ENCODE data around the gene CDX2.
A peak's percentile ranks its signal among the peaks of the same experiment; 100 is the strongest.

The CDX2 gene

DNA sequence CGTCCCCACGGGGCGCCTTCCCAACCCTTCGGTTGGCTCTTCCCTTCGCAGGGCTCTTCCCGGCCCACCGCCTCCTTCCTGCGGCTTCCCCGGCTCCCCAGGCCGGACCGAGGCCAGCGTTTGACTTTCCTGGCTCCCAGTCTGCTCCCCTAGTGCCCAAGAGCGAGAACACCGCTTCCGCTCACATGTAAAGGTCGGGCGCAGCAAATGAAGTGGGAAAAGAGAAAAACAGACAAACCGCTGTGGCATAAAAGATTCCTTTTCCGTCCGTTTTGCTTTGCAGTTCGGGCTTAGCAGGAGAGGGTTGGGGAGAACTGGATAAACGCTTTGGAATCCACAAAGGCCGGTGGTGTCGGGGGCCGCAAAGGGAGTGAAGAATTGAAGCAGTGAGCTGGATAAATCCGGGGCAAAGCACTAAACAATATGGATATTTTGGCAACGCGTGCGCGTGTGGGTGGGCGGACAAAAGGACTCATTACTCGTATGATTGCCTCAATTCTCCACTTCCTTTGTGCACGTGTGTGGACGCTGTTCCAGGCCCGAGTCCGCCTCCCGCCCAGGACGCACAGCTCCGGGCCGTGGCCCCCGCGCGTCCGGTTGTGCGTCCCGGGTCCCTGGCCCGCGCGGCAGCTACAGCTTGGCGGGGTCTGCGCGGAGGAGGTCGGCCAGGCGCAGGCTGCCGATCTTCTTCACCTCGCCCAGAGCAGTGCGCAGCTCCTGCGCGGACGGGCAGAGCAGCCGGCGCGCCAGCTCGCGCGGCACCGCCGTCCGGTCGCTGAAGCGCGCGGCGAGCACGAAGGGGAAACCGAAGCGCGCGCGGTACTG is 8.6 kb upstream of the CDX2 start:
- Histone ChIP-seq H3K4me3 (ENCODE audit: low read length) (no peak overlapping the region), H3K9ac (ENCODE audit: low read depth, low read length) (no peak overlapping the region), H3K4me2 (ENCODE audit: low read length) (peak overlapping the region; percentile 19), H3K4me1 (ENCODE audit: control insufficient read depth, insufficient read depth, low read length) (no peaks in the 10 kb centered on the region), H3K36me3 (ENCODE audit: insufficient read depth, low read length) (no peaks in the 10 kb centered on the region), H3K27me3 (ENCODE audit: control insufficient read depth, insufficient read depth, low read length) (peaks cover 93% of the 10 kb centered on the region), H3K9me3 (replicated peaks; ENCODE audit: low read length) (no peaks in the 10 kb centered on the region)

DNA sequence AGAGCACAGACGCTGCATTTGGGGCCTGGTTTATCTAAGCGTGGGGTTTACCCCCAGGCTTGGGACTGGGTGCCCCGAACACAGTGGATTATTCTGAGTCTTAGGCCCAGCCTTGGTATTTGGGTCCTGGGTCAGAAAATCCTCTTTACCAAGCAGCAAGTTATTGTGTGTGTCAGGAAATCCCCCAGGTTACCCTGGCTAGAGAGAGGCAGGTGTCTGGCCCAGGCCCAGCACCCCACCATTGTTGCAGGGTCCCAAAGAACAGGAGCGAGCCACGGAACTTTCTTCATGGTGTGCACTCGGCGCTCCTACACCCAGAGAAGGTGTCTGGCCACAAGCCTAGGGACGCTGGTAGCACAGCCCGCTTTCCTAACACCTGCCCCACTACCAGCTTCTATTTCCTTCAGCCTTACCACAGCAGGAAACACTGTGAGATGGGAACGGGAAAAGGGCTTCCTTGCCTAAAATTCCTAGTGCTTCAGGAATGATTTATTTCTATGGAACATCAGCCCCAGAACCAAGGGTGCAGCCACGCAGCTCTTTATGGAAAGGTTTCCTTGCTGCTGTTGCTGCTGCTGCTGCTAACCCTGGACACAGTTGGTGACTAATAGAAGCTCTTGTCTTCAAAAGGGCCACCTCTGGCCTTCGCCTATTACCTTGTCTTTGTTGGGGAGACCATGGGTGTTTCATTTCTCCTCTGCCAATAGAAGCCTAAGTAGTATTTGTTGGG is 7.4 kb upstream of the CDX2 start:
- H3K36me3 ChIP-seq (ENCODE audit: insufficient read depth, low read length): no peaks in the 10 kb centered on the region
- H3K4me1 ChIP-seq (ENCODE audit: control insufficient read depth, insufficient read depth, low read length): no peaks in the 10 kb centered on the region
- peaks cover 94% of the 10 kb centered on the region for H3K27me3 ChIP-seq (ENCODE audit: control insufficient read depth, insufficient read depth, low read length)
- H3K4me3 ChIP-seq (ENCODE audit: low read length): no peak overlapping the region
- H3K4me2 ChIP-seq (ENCODE audit: low read length): no peak overlapping the region
- H3K9me3 ChIP-seq (replicated peaks; ENCODE audit: low read length): no peaks in the 10 kb centered on the region
- no peak overlapping the region for H3K9ac ChIP-seq (ENCODE audit: low read depth, low read length)

DNA sequence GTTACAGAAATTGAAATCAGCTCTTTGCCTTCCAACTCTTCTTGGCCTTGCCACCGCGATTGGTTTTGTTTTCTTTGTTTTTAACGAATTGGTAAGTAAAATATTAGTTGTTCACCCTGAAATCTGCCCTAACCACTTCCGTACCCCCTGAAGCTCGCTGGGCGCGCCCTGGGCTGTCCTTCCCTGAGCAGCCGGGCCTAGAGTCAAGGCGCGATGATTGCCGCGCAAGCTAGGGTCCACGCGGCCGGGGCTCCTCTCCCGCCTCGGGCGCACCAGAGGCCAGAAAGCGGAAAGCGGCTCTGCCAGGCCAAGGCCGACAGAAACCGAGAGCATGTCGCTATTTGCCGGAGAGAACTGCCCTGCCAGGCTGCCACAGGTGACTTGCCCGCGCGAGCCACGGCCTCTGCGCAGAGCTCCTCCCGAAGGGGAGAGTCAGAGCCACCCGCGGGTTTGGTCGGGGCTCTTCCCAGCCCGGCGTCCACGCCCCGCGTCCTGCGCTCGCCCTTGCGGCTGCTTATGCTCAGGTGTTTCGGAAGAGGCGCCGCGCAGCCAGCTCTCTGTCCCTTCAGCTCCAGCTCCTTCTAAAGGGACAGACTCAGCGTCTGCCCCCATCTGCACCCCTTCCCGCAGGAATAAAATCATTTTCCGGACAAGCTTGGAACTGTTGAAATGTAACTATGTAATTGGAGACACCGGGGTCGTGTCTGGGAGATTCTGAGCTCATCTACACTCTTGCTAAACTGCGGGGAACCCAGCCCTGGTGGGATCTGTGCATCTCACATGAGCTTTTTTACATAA is 6.6 kb upstream of the CDX2 start:
- Histone ChIP-seq H3K4me1 (ENCODE audit: control insufficient read depth, insufficient read depth, low read length) (no peaks in the 10 kb centered on the region), H3K36me3 (ENCODE audit: insufficient read depth, low read length) (no peaks in the 10 kb centered on the region), H3K9ac (ENCODE audit: low read depth, low read length) (no peak overlapping the region), H3K4me2 (ENCODE audit: low read length) (no peak overlapping the region), H3K27me3 (ENCODE audit: control insufficient read depth, insufficient read depth, low read length) (peaks cover 94% of the 10 kb centered on the region), H3K9me3 (replicated peaks; ENCODE audit: low read length) (no peaks in the 10 kb centered on the region), H3K4me3 (ENCODE audit: low read length) (no peak overlapping the region)

DNA sequence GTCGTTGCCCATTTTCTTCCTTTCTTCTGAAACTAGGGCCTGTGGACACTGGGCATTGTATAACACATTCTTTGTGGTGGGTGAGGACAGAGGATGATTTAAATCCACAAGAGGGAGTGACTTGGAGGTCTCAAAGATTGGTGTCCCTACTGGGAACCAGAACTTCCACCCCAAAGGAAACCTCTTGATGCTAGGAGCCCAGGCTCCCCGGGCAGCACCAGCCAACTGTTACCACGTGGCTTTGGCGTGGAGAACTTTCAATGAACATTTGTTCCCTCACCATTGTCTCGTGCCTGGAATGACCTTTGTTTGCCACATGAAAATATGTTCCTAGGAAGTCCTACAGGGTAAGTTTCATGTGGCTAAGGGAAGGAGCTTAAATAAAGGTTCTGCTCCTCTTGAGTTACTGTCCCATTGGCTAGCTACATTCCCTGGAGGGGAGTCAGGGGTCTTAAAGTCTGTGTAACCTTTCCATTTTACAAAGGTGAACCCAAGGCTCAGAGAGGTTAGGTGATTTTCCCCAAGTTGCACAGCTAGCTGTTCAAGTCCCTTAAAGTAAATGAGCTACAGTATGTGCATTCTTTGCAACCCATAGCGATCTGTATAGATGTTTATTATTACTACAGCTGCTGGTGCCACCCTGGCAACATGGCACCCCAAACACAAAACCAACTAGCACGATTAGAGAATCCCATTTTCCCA is 5.0 kb upstream of the CDX2 start:
- Histone ChIP-seq H3K9me3 (replicated peaks; ENCODE audit: low read length) (no peaks in the 10 kb centered on the region), H3K9ac (ENCODE audit: low read depth, low read length) (no peak overlapping the region), H3K27me3 (ENCODE audit: control insufficient read depth, insufficient read depth, low read length) (peaks cover 94% of the 10 kb centered on the region), H3K4me2 (ENCODE audit: low read length) (no peak overlapping the region), H3K36me3 (ENCODE audit: insufficient read depth, low read length) (no peaks in the 10 kb centered on the region), H3K4me1 (ENCODE audit: control insufficient read depth, insufficient read depth, low read length) (no peaks in the 10 kb centered on the region), H3K4me3 (ENCODE audit: low read length) (no peak overlapping the region)

DNA sequence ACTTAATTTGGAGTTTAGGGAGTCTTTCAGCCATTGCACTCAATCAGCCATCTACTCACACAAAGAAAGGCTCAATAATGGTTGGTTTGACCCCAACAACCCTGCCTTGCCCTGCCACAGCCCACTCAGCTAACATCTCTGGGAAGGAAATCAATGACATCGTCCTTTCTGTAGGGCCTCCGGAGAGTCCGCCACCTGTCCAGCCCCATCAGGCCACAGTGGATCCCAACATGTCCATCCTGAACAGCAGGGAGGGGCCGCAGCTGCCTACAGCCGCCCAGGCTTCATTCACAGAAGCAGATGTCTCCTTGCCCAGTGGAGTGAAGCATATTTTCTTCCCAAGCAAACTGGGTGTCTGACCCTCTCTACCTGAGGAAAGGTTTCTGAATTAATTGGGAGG is 4.2 kb upstream of the CDX2 start:
- Histone ChIP-seq H3K4me1 (ENCODE audit: control insufficient read depth, insufficient read depth, low read length) (no peaks in the 10 kb centered on the region), H3K9ac (ENCODE audit: low read depth, low read length) (no peak overlapping the region), H3K9me3 (replicated peaks; ENCODE audit: low read length) (no peaks in the 10 kb centered on the region), H3K4me2 (ENCODE audit: low read length) (no peak overlapping the region), H3K36me3 (ENCODE audit: insufficient read depth, low read length) (no peaks in the 10 kb centered on the region), H3K27me3 (ENCODE audit: control insufficient read depth, insufficient read depth, low read length) (peaks cover 95% of the 10 kb centered on the region), H3K4me3 (ENCODE audit: low read length) (no peak overlapping the region)

DNA sequence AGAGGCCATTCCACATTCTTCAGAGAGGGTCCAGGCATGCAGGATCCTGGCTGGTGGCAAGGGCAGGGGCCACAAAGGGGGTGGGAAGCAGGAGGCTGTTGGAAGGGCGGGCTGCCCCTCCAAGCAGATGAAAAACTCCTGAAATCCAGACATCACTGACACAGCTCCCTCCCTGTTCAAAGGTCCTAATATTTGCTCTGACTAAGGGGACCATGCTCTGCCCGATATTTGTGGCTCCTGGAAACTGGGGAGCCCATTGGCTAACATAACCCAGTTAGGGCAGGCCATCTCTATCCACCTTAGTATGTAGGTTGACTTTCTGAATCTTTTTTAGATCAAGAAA is 3.3 kb upstream of the CDX2 start:
- Histone ChIP-seq H3K36me3 (ENCODE audit: insufficient read depth, low read length) (no peaks in the 10 kb centered on the region), H3K4me1 (ENCODE audit: control insufficient read depth, insufficient read depth, low read length) (no peaks in the 10 kb centered on the region), H3K4me2 (ENCODE audit: low read length) (no peak overlapping the region), H3K9ac (ENCODE audit: low read depth, low read length) (no peak overlapping the region), H3K9me3 (replicated peaks; ENCODE audit: low read length) (no peaks in the 10 kb centered on the region), H3K27me3 (ENCODE audit: control insufficient read depth, insufficient read depth, low read length) (peaks cover 98% of the 10 kb centered on the region), H3K4me3 (ENCODE audit: low read length) (no peak overlapping the region)

DNA sequence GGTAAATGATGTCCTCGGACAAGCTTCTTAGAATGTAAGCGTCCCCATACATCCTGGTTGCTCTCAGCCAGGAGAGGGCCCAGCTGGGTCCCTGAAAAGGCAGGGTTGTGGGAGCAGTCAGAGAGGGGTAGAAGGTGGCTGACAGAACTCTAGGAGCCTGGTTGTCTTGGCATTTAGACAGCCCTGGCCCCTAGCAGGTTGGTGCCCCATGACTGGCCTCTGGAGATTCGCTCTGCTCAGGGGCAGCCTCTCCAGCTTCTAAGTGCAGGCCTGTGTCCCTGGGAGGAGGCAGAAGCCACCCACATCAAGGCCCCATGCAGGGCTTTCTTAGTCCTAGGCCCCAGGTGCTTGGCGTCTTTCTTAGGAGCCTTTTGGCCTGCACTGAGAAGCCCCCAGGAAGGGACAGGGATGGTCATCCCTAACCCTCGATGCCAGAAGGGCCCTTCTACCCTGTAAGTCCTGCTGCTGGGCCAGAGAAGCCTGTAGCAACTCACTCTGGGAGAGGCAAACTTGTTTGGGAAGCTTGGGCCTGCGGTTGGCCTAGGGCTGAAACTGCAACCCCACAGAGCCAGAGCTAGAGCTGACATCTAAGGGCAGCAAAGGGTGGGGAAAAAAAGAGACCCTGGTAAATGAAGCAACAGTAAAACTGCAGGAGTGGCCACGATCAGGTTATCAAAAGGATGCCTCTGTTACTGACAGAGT is 2.8 kb upstream of the CDX2 start:
- Histone ChIP-seq H3K36me3 (ENCODE audit: insufficient read depth, low read length) (no peaks in the 10 kb centered on the region), H3K4me3 (ENCODE audit: low read length) (no peak overlapping the region), H3K27me3 (ENCODE audit: control insufficient read depth, insufficient read depth, low read length) (peaks cover 98% of the 10 kb centered on the region), H3K9me3 (replicated peaks; ENCODE audit: low read length) (no peaks in the 10 kb centered on the region), H3K4me1 (ENCODE audit: control insufficient read depth, insufficient read depth, low read length) (no peaks in the 10 kb centered on the region), H3K9ac (ENCODE audit: low read depth, low read length) (no peak overlapping the region), H3K4me2 (ENCODE audit: low read length) (no peak overlapping the region)

DNA sequence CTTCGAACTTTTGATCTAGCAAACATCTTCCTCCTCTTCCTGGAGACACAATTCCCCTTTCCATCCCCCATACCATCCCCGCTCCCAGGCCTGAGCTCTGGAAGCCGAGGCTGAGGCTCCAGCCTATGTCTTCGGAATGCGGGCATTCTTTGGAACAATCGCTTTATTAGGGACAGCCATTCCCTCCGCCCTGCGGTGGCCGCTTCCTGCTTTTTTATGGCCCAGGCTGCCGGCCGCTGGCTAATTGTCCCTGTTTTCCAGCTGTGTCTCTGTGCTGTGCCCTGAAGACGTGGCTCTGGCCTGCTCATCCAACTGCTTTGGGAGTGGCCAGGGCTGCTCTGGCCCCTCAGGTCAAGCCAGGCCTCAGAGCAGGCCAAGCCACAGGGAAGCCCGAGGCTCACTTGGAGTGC is 2.1 kb upstream of the CDX2 start:
- Histone ChIP-seq H3K9me3 (replicated peaks; ENCODE audit: low read length) (no peaks in the 10 kb centered on the region), H3K4me2 (ENCODE audit: low read length) (no peak overlapping the region), H3K27me3 (ENCODE audit: control insufficient read depth, insufficient read depth, low read length) (peaks cover 98% of the 10 kb centered on the region), H3K9ac (ENCODE audit: low read depth, low read length) (no peak overlapping the region), H3K4me1 (ENCODE audit: control insufficient read depth, insufficient read depth, low read length) (no peaks in the 10 kb centered on the region), H3K36me3 (ENCODE audit: insufficient read depth, low read length) (no peaks in the 10 kb centered on the region), H3K4me3 (ENCODE audit: low read length) (no peak overlapping the region)

DNA sequence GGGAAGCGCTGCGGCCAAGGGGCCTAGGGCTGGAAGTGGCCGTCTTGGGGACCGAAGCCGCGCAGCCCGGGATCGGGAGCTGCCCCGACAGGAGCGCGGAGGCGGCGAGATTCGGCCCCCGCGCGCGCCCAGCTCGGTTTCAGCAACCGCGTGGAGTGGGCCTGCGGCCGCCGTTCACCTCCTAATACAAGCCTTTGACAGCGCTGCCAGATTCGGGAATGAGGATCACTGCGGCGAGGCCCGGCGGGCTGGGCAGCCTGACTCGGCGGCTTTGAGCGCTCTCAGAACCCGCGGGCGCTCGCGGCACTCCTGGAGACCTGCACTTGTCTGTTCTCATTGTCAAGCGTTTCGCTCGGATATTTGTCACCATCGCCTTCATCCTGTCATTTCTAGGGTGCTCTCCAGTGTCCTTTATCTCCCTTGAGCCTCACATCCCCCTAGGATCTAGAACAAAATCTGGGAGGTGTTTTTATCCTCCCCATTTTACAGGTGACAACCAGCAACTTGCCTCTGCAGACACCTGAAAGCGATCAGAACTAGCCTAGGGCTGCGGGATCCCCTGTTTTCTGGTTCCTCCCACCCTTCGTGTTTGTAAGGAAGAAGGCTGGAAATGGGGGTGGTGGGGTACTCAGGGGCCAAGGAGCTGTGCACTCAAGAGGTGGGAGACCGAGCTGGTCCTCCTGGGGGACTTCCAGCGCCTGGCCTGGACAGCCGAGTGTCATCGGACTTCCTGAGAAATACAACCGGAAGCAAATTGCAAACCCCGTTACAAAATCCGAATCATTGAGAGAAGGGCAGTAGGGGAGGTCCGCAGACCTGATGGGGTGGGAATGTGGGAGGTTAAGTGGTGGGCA is 1.5 kb upstream of the CDX2 start:
- Histone ChIP-seq H3K4me3 (ENCODE audit: low read length) (no peak overlapping the region), H3K4me2 (ENCODE audit: low read length) (no peak overlapping the region), H3K9ac (ENCODE audit: low read depth, low read length) (no peak overlapping the region), H3K36me3 (ENCODE audit: insufficient read depth, low read length) (no peaks in the 10 kb centered on the region), H3K4me1 (ENCODE audit: control insufficient read depth, insufficient read depth, low read length) (no peaks in the 10 kb centered on the region), H3K9me3 (replicated peaks; ENCODE audit: low read length) (no peaks in the 10 kb centered on the region), H3K27me3 (ENCODE audit: control insufficient read depth, insufficient read depth, low read length) (peaks cover 98% of the 10 kb centered on the region)

DNA sequence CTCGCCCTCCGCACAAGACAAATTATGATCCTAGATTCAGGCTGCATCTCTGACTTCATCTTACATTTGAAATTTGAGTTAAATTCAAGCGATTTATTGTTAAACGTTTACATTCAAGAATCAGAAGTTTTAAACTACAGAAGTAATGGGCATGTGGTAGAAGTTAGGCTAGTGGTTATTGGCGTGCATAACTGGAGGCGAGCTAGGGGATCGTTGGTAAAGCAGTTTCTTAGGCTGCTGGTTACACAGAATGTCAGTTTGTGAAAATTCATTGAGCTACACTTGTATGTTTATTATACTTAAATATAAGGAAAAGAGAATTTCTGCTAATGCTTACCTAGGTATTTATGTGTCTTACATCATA is 733 bp upstream of the CDX2 start:
- peaks cover 99% of the 10 kb centered on the region for H3K27me3 ChIP-seq (ENCODE audit: control insufficient read depth, insufficient read depth, low read length)
- H3K9ac ChIP-seq (ENCODE audit: low read depth, low read length): no peak overlapping the region
- H3K4me2 ChIP-seq (ENCODE audit: low read length): no peak overlapping the region
- no peak overlapping the region for H3K4me3 ChIP-seq (ENCODE audit: low read length)
- no peaks in the 10 kb centered on the region for H3K36me3 ChIP-seq (ENCODE audit: insufficient read depth, low read length)
- H3K4me1 ChIP-seq (ENCODE audit: control insufficient read depth, insufficient read depth, low read length): no peaks in the 10 kb centered on the region
- no peaks in the 10 kb centered on the region for H3K9me3 ChIP-seq (replicated peaks; ENCODE audit: low read length)

Measured in skeletal muscle satellite cell (primary cell).